ENCODE data around the gene NLGN2.

GRCh38 chr17:7462474-7463371 lies 55.1 kb downstream of the NLGN2 start:
- no peak for TF ChIP-seq EP300 (IDR thresholded peaks at IDR 0.05)
- TF ChIP-seq CTCF (IDR thresholded peaks at IDR 0.05) = no peak
- TF ChIP-seq POLR2A (IDR thresholded peaks at IDR 0.05) = no peak
- no peak for TF ChIP-seq POLR2AphosphoS5 (IDR thresholded peaks at IDR 0.05)
